Gastroesophageal sphincter (tissue), 3 donors: ENCODE measurements around the gene ZNF394.

Experiments used
- CTCF ChIP-seq, 4 experiments: fragments of 200-600 bp in 2 of 4; fragments of 450-650 bp in 2 of 4; sonication (generic) in 1 of 4; IDR thresholded peaks; one replicate each; pipeline ENCODE4 v1.5.1; 2017 to 2019; ENCODE audit warnings: antibody characterized with exemption in 4 of 4, mild to moderate bottlenecking in 2 of 4, moderate library complexity in 2 of 4
- EP300 ChIP-seq: sonication (generic); formaldehyde crosslinking; IDR thresholded peaks from one replicate; pipeline ENCODE4 v1.6.1; 2017; ENCODE audit warnings: antibody characterized with exemption, mild to moderate bottlenecking
- POLR2A ChIP-seq, 2 donors: fragments of 450-650 bp; IDR thresholded peaks; one replicate each; pipeline ENCODE4 v1.6.1; 2017; ENCODE audit warnings: antibody characterized with exemption in 2 of 2, mild to moderate bottlenecking in 2 of 2, moderate library complexity in 1 of 2
- POLR2AphosphoS5 ChIP-seq: sonication (generic); formaldehyde crosslinking; IDR thresholded peaks from one replicate; pipeline ENCODE4 v1.6.1; 2017; ENCODE audit warnings: antibody characterized with exemption

GRCh38 chr7:99472561-99473314 is 27.3 kb downstream of the ZNF394 start, which contains the start of gene ZNF789:
- peak in 1 of 4 experiments; percentile 11 for TF ChIP-seq CTCF (IDR thresholded peaks at IDR 0.05)
- TF ChIP-seq EP300 = no peak
- TF ChIP-seq POLR2AphosphoS5 = no peak
- TF ChIP-seq POLR2A (IDR thresholded peaks at IDR 0.05) = peak; percentile 19 to 21
